Esophagus muscularis mucosa (tissue), 4 donors: Measurements from ENCODE around the gene DMWD.

Experiments used
- CTCF ChIP-seq, 3 experiments: fragments of 200-600 bp in 2 of 3; fragments of 450-650 bp in 1 of 3; sonication (generic) in 2 of 3; IDR thresholded peaks; one replicate each; pipeline ENCODE4 v1.5.1; 2017 to 2019; ENCODE audit warnings: antibody characterized with exemption in 3 of 3, mild to moderate bottlenecking in 2 of 3, moderate library complexity in 1 of 3
- EP300 ChIP-seq: sonication (generic); formaldehyde crosslinking; IDR thresholded peaks from one replicate; pipeline ENCODE4 v1.6.1; 2017; ENCODE audit warnings: antibody characterized with exemption
- POLR2A ChIP-seq: fragments of 450-650 bp; IDR thresholded peaks from one replicate; pipeline ENCODE4 v1.6.1; 2017; ENCODE audit warnings: antibody characterized with exemption, moderate library complexity, mild to moderate bottlenecking, low read depth
- POLR2AphosphoS5 ChIP-seq, 2 donors: sonication (generic); formaldehyde crosslinking; IDR thresholded peaks; one replicate each; pipeline ENCODE4 v1.6.1; 2017; ENCODE audit warnings: antibody characterized with exemption in 2 of 2

DNA sequence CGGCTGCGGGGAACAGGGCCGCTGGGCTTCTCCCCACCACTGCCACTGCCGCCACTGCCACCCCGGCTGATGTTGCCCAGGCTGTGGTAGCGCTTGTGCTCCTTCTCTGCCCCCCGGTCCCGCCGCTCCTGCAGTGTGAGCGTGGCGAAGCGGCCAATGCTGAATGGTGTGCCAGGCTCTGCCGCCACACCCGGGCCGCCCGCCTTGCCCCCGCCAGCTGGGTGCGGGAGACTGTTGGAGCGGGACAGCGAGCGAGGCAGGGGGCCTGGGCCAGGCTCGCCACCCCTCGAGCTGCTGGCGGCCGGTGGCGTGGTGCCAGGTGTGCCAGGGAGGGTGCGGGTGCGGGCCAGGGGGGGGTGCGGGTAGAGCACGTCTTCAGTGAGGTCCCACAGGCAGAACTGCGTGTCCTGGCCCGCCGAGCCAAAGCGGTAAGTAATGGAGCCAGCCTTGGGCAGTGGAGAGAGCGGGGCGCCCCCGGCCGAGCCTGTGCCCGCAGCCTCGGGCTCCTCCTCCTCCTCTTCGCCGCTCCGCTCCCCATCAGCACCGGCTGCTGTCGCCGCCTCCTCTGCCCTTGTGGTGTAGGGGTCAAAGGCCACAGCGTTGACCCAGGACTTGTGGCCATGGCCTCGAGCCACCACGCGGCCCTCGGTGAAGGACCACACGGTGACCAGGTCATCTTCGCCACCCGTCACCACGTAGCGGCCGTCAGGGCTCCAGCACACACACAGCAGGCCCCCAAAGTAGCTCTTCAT lies 6.7 kb downstream of the DMWD start:
- TF ChIP-seq CTCF (IDR thresholded peaks at IDR 0.05), result no peak
- TF ChIP-seq POLR2A, result no peak
- TF ChIP-seq EP300, result no peak
- TF ChIP-seq POLR2AphosphoS5 (IDR thresholded peaks at IDR 0.05), result no peak
